Activated T-helper 1 cell treated with anti-CD3 and anti-CD28 coated beads, Interleukin-2, amount 50 U/mL, for 16 hours (primary cell): ENCODE results near the gene FRMD5.
"Not testable (repeated sequence)": the region's sequence is repeated elsewhere in the genome, so short reads cannot be mapped to it uniquely, and the experiment has no call there.

Experiments used
- DNase-seq, 2 donors: peaks; one replicate each; pipeline ENCODE4 v3.0.0-alpha.2; 2020; ENCODE audit warnings: low read depth in 1 of 2, low spot score in 1 of 2

The FRMD5 gene

DNA sequence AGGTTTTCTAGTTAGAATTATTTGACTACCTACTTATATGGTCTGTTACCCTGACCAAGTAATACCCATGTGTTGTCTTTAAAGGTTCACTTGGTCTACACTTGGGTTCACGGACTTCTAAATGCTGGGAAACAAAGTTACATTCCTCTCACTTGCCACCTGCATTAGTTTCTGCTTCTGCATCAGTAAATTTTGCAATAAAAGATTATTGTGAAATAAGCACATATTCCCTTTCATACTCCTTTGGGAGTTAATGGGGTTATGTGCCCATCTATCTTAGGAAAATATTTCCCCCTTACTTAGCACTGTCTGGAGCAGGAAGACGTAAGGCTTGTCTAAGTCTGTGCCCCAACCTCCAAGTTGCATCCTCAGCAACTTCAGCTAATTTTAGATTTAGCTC, 160.7 kb downstream of the FRMD5 start:
- no peak for DNase-seq

- DNase-seq = no peak
Measured at GRCh38 chr15:44033894-44034293, 161.2 kb downstream of the FRMD5 start.

DNA sequence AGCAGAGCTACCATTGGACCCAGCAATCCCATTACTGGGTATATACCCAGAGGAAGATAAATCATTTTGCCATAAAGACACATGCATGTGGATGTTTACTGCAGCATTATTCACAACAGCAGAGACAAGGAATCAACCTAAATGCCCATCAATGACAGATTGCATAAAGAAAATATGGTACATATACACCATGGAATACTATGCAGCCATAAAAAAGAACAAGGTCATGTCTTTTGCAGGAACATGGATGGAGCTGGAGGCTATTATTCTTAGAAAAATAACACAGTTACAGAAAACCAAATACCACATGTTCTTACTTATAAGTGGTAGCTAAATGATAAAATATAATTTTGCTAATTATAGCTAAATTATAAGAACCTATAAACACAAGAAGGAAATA, 162.3 kb downstream of the FRMD5 start:
- not testable (repeated sequence) for DNase-seq

DNA sequence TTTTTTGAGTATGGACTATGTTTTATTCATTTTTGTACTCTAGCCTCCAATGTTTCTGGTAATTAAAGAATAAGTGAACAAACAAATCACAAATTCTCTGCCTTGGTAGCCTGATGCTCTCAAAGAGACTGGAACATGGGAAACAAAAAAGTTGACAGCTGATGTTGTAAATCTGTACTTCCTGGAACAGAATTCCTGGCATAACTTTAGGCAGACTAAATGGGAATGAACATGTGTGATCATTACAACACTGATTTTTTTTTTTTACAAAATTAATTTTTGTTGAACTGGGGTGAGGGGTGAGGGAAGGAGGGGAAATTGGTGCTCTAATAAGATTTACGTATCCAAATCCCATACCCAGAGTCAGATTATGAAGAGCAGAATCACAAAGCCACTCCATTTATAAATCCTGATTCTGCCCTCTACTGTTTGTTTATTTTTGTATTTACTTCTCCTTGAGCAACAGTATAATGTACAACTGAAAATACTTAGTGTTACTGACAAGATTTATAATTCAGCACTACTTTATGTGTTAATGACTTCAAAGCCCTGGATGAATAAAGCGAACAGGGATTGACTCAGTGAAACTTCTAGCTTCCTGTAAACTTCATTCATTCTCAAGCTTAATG, 165.0 kb downstream of the FRMD5 start:
- DNase-seq = no peak

- DNase-seq = no peak
Measured at GRCh38 chr15:44029003-44029402, 166.1 kb downstream of the FRMD5 start.

GRCh38 chr15:44028349-44028748, 166.7 kb downstream of the FRMD5 start:
- no peak for DNase-seq

DNA sequence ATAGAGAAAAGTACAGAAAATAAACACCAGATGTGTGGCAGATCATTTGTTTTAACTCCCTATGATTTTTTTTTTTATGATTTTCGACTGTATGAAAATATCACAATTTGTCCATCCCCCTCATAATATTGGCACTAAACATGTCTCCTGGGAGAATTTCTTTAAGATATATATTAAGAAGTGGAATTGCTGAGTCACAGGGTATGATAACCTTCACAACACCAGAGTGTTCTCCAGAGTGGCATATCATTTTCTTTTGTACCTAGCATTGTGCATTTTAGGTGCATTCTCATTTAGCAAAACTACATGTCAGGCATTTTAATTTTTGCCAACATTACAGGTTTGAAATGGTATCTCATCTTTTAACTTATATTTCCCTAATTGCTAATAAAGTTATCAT, 170.9 kb downstream of the FRMD5 start:
- no peak for DNase-seq

GRCh38 chr15:44023176-44023575, 171.9 kb downstream of the FRMD5 start:
- DNase-seq = no peak

DNA sequence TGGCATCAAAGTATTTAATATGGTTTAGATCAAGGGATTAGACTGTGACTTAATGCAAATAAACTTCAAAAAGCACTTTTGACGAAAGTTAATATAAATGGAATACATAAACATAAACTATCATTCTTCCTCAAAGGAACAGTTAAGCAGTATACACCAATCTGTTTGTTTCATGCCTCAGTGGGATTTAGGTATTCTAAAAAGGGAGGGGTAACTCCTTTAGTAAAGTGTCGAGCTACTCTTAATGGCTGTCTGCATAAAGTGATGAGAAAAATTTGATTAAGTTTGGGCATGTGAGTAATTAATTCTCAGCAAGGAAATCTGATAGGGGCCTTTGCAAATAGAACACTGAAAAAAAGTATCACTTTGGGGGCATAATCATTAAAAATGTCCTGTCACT, 176.9 kb downstream of the FRMD5 start:
- DNase-seq = no peak

GRCh38 chr15:44015545-44016305, 179.3 kb downstream of the FRMD5 start:
- DNase-seq = no peak

DNA sequence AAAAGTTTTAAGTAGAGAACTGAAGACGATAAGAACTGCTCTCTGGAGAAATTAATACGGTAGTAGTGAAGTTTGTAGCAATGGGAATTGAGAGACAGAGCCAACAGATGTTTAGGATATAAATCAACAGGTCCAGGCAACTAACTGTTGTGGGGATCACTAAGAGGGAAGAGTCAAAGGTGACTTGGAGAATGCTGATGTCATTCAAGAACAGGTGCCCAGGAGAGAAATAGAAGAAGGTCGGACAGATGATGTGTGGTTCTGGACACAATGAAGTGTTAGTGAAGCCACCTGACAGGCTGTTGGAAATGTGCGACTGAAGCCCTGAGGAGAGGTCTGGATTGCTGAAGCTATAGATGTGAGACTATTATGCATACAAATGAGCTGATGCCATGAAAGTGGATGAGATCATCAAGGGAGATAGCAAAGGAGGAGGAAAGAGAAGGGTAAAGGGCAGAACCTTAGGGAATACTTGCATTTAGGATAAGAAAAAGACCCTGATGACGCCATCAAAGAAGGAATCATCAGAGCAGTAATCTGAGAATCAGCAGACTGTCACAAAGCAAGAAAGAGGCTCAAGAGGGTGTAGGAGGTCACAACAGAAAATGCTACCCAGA, 183.7 kb downstream of the FRMD5 start:
- DNase-seq = no peak

- DNase-seq = no peak
Measured at GRCh38 chr15:44010089-44010488, 185.0 kb downstream of the FRMD5 start.

- DNase-seq = no peak
Measured at GRCh38 chr15:44009038-44009437, 186.0 kb downstream of the FRMD5 start.

GRCh38 chr15:44000248-44000647, 194.8 kb downstream of the FRMD5 start:
- not testable (repeated sequence) for DNase-seq

DNA sequence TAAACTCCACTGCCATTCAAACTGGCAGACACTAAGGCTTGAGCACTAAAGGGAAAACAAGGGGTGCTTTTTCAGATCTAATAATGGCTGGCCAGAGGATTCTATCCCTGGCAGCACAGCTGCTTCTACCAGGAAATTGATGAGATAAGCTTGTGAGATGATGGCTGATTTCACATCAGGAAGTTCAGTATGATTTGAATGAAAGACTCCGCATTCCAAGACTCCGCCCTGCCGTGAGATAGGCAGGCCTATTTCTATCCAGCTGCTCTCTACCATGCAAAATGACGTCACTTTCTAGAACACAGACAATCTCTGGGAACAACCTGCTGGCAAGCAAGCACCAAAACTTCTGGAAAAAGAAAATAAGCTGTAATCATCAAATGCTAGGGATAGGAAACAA, 196.5 kb downstream of the FRMD5 start:
- no peak for DNase-seq

- DNase-seq = no peak
Measured at GRCh38 chr15:43991206-43991605, 203.9 kb downstream of the FRMD5 start.

GRCh38 chr15:43989938-43990337, 205.1 kb downstream of the FRMD5 start:
- DNase-seq = no peak

- no peak for DNase-seq
Measured at GRCh38 chr15:43988900-43989299, 206.2 kb downstream of the FRMD5 start.

- no peak for DNase-seq
Measured at GRCh38 chr15:43987924-43988323, 207.1 kb downstream of the FRMD5 start.

DNA sequence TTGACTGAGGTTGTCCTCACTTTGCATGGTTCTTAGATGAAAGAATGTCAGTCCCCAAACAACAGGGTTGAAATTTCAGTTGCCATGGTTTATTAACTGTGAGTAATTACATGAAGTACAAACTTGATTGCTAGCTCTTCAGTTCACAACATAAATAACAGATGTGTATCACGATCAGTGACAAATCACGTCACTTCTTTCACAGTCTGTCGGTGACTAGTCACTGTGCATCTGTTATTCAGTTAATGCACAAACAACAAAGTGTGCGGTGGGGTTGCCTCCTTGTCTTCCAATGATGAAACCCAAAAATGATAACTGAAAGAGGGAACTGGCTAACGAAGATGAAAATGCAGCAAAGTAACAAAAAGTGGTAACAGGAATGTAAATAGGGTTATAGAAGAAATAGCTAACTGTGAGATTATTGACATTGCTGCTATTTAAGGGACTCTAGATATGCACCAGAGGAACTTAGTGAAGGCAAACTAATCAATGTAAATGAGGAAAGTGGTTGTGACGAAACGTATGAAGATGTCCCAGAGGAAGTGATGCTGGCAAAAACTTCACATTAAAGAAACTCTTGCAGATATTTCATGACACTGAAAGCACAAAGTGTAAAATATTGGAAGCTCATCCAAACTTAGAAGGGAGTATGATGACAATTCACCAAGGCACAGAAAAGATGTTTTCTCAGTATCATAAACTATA, 208.9 kb downstream of the FRMD5 start:
- DNase-seq = no peak

DNA sequence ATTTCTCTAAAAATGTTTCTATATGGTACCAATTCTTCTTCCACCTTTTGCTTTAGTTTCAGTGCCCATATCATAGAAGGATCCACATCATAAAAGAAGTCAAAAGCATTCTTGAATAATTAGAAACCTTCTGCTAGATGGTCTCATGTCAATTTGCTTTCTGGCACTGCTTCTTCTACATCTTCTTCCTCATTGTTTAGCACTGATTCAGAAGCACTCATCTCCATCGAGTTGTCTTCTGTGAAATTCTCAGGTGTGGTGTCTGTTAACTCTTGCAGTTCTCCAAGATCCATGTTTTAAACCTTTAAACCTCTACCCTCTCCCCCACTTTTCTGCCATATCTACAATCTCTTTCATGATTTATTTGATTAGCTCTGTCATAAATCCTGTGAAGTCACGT, 213.5 kb downstream of the FRMD5 start:
- DNase-seq = no peak
